Measurements from ENCODE around the gene PKD1.

GRCh38 chr16:2091547-2092255 lies 44.0 kb downstream of the PKD1 start:
- TF ChIP-seq POLR2AphosphoS5 (IDR thresholded peaks at IDR 0.05) (no peak), CTCF (IDR thresholded peaks at IDR 0.05) (no peak), EP300 (IDR thresholded peaks at IDR 0.05) (no peak)
